Activated CD4-positive, alpha-beta T cell treated with anti-CD3 and anti-CD28 coated beads for 24 hours (primary cell): ENCODE results near the gene MMP20.
"Not testable (repeated sequence)": the region's sequence is repeated elsewhere in the genome, so short reads cannot be mapped to it uniquely, and the experiment has no call there.

Experiments used
- DNase-seq, 2 donors: peaks; one replicate each; pipeline ENCODE4 v3.0.0-alpha.2; 2020; ENCODE audit warnings: low read depth in 2 of 2

The MMP20 gene

DNA sequence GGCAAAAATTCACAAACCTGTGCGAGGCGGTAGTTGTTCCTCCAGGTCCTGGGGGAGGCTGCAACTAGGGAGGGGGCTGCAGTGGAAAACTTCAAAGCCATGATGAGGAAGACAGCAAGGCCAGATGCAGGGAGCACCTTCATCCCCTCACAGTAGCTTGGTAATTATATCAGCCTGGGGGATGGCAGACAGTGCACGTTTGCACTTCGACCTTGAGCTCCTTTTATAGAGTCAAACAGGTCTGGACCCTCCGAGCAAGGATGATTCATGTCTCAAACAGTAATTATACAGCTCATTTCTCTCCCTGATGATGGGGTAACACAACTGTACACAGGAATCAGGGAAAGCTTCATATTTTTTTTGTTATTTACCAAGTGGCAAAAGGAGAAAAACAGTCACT, at the start of gene MMP20:
MMP20 (minus strand) TSS at position 156 of the 400 bp plus-strand sequence; CDS start at position 143, 13 bp downstream.
- DNase-seq, result no peak

- DNase-seq, result no peak
Observed at GRCh38 chr11:102669664-102670063, 44.5 kb upstream of the MMP20 start.

GRCh38 chr11:102666331-102666957, 41.3 kb upstream of the MMP20 start:
- DNase-seq, result no peak

DNA sequence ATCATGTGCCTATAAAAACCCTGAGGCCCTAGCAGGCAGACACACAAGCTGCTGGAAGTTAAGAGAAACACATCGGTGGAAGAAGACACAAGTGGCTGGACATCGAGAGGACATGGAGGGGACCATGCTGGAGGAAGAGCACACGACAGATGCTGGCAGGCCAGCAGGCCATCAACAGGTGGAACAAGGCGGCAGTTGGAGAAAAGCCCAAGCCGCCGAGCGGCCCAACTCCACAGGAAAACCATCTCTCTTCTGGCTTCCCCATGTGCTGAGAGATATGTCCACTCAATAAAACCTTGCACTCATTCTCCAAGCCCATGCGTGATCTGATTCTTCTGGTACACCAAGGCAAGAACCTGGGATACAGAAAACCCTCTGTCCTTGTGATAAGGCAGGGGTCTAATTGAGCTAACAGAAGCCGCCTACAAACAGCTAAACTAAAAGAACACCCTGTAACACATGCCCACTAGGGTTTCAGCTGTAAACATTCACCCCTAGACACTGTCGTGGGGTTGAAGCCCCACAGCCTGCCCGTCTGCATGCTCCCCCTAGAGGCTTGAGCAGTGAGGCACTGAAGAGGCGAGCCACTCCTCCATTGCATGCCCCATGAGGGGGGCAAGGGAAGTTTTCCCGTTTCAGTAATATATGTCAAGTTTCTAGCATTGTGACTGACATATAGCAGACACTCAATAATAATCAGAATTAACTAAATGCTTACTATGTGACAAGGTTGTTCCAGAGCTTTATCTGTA, 39.0 kb upstream of the MMP20 start:
- DNase-seq, result no peak

- DNase-seq, result no peak
Observed at GRCh38 chr11:102662607-102663006, 37.5 kb upstream of the MMP20 start.

GRCh38 chr11:102661040-102661439, 35.9 kb upstream of the MMP20 start:
- DNase-seq, result no peak

DNA sequence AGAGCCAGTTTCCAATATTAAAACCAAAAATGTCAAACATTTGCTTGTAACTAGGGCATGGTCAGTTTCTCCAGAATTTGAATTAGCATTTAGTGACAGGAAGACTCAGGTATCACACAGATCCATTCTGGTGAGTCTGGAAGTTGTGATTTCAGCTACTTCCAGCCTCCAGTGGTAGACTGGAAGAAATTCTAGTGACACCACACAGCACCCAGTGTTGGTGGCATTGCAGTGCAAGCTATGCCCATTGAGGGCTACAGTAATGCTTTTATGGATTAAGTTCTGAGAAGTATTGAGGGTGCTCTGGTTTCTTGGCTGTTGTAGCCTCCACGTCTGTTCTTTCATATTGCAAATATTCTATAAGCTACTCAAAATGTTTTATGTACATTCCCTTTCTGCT, 31.4 kb upstream of the MMP20 start:
- no peak for DNase-seq

GRCh38 chr11:102655547-102655946, 30.4 kb upstream of the MMP20 start:
- DNase-seq, result no peak

DNA sequence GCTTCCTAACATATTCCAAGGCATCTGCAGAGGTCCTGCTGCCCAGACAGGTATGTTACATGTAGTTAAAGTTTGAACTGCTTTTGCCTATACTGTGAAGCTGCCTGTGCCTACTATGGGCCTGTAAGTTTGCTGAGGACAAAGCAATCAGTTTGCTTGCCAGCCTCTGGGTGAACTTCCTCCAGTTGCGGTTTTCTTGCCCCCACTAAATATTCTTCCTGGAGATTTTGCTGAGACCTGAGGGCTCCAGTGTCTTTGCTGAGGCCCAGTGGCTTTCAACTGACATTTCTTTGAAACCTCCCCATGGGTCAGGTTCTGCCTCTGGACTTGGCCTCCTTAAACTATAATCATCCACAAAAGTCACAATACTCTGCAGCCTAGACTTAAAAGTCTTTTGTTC, 29.6 kb upstream of the MMP20 start:
- no peak for DNase-seq

DNA sequence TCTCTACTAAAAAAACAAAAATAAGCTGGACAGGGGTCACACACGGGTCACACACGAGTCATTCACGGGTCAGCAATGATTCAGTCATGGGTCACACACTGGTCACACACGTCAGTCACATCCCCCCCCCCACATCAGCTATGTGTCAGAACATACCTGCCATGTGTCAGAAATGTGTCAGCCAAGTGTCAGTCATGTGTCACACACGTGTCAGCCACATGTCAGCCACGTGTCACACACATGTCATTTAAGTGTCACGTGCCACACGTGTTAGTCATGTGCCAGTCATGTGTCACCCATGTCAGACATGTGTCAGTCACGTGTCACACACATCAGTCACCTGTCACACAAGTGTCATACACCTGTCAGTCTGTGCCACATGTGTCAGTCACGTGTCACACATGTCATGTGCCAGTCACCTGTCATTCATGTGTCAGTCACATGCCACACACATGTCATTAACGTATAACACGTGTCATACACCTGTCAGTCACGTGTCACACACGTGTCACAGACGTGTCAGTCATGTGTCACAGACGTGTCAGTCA, 28.7 kb upstream of the MMP20 start:
- DNase-seq, result no peak

DNA sequence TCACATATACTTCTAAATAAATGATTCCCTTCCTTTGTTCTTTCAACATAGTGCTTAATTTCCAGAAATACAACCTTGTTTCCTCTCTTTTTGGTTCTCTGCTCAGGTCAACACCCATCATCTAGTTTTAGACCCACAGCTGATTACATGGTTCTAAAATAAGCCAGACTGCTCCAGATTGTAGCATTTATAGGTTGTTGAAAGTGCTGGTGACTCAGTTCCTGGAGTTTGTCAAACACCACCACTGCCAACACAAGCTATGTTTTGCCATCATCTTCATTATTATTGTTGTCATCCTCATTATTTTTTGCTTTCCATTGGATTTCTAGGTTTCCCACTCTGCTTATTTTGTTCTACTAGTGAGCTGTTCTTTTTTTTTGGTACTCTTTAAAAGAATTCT, 22.3 kb upstream of the MMP20 start:
- no peak for DNase-seq

GRCh38 chr11:102643941-102644340, 18.8 kb upstream of the MMP20 start:
- no peak for DNase-seq

GRCh38 chr11:102640946-102641345, 15.8 kb upstream of the MMP20 start:
- no peak for DNase-seq

GRCh38 chr11:102639656-102640055, 14.5 kb upstream of the MMP20 start:
- DNase-seq, result no peak

GRCh38 chr11:102637731-102638130, 12.6 kb upstream of the MMP20 start:
- no peak for DNase-seq

DNA sequence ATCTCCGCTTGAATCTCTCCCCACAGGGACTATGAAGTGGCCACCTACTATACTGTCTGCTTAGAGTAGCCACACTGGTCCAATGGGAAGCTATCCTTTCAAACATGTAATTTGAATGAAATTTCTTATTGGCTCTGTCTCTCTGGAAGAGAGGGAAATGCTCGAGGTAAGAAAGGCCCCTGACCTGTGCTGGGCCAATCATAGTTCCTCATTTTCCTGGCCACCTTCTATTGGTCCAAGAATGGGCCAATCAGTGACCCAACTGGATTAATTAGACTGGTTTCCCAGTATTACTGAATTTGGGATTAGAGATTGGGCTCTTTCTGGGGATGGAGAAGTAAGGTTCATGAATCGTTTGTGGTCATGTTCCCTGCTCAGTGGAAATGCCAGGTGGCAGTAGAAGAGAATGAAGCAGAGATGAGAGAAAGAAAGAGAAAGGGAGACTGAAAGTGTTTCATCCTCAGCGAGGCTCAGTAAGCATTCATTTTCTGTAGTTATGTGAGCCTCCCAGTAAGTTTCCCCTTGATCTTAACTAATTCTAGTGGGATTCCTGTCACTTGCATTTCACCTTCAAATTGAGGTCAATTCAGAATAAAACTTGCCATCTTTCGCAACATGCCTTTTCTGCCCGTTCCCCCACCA, 8.4 kb upstream of the MMP20 start:
- DNase-seq, result no peak

GRCh38 chr11:102632026-102632425, 6.9 kb upstream of the MMP20 start:
- DNase-seq, result no peak

DNA sequence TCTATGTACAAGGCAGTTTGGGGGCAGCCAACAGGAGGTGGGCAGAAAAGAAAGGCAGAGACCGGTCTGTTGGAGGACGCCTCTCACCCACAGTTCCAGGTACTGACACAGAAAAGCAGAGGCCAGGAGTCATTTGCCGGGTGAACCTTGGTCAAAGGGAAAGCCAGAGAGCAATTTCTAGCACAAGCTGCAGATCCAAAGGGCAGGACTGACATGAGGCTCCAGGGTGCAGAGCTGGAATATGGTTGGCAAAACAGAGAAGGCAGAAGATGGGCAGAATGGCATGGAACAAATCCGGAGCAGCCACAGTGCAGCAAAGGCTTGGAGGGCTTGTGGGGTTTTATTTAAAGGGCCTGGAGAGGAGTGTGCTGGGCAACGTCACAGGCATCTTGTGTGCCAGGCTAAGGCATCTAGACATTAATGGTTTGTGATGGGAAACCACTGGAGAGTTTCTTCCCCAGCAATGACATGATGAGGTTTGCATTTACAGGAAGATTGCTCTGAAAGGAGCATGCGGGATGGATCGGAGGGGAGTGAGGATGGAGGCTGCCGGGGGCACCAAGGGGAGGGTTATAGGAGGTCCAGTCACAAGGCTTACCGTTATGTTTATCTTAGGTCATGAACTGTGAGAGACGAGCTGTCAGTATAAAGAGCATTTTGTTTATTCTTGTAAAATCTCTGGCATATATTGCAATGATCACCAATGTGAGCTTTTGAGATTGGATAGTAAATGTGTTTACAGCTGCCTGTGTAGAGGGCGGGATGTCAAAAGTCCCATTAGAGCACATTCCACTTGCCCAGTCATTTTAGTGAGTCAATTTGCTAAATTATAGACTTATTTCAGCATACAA, 5.7 kb upstream of the MMP20 start:
- no peak for DNase-seq

DNA sequence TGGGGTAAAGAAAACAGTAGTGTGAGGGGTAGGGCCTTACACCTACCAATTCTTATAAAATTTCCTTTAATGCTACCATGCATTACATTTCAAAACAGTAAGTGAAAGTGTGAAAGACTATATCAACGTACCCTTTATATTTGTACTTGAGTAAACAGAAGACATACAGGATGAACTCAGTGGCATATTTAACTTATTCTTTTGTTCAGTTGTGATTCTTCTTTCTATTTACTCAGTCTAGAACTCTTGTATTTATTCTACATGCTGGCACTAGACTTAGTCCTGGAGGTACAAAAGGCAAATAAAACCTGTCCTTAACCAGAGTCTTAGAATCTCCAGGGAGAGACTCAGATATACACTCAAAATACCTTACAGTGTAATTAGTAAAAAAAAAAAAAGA, 4.8 kb upstream of the MMP20 start:
- not testable (repeated sequence) for DNase-seq

DNA sequence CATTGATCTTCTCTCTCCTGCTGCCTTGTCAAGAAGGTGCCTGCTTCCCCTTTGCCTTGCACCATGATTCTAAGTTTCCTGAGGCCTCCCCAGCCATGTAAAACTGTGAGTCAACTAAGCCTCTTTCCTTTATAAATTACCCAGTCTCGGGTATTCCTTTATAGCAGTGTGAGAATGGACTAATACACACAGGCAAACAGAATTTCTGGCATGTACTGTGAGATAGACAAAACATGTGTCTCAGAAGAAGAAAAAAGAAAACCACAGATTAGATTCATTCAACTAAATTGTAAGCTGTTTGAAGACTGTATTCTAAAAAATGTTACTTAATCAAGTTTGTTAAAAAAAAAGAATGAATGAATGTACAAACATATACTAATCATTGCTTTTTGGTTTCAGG, 1.5 kb upstream of the MMP20 start:
- DNase-seq, result no peak

DNA sequence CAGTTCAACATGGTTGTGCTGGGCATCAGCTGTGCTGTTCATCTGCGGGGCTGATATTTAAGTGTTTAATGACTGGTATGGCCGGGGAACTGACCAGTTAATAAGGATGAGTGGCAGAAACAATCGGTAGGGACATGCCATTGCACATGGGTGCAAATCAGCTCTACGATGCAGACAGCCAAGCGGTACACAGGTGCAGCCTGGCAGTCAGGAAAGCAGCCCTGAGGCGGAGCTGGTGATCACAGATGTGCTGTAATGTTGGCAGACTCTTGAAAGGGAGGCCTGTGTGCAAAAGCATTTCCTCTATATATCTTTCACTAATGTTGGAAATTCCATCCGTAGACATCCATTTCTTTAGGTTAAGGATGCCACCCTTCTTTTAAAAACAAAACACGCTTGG, 1.1 kb downstream of the MMP20 start:
- DNase-seq, result no peak

- no peak for DNase-seq
Observed at GRCh38 chr11:102623128-102623527, 2.0 kb downstream of the MMP20 start.
